HepG2 (cell line): Measurements from ENCODE around the gene CRIP1. TPM values are rescaled to one million over a fixed set of nuclear protein-coding genes. Genes with fewer than 3 reads are reported as not detected.
A peak's percentile ranks its signal among the peaks of the same experiment; 100 is the strongest.

Experiments
- ARID4A ChIP-seq: sonication (generic); formaldehyde crosslinking; IDR thresholded peaks from 2 replicates; pipeline ENCODE4 v1.5.0; 2020; ENCODE audit warnings: mild to moderate bottlenecking, missing genetic modification reagents, borderline replicate concordance
- ARNTL ChIP-seq: sonication (generic); formaldehyde crosslinking; IDR thresholded peaks from 2 replicates; pipeline ENCODE4 v1.4.0; 2020; ENCODE audit warnings: mild to moderate bottlenecking, missing genetic modification reagents
- EP300 ChIP-seq, 3 experiments: sonication (generic) in 1 of 3; formaldehyde crosslinking in 1 of 3; IDR thresholded peaks; 2 replicates each; pipeline versions ENCODE4 v1.5.1 to v1.6.1; 2011 to 2020; ENCODE audit warnings: low read depth in 2 of 3, low read length in 2 of 3, borderline replicate concordance in 1 of 3, improper control_type of control experiment in 1 of 3, mild to moderate bottlenecking in 1 of 3, missing genetic modification reagents in 1 of 3, moderate library complexity in 1 of 3
- IRX3 ChIP-seq: sonication (generic); formaldehyde crosslinking; IDR thresholded peaks from 2 replicates; pipeline ENCODE4 v1.8.1; 2023; ENCODE audit warnings: mild to moderate bottlenecking, low read depth, missing genetic modification reagents, borderline replicate concordance
- KAT2B ChIP-seq: fragments of 150-350 bp; IDR thresholded peaks from 2 replicates; pipeline ENCODE4 v1.6.1; 2014; ENCODE audit warnings: low read depth, low read length, borderline replicate concordance
- LCORL ChIP-seq, 2 experiments: fragments of 450-650 bp in 1 of 2; sonication (generic) in 1 of 2; formaldehyde crosslinking in 1 of 2; IDR thresholded peaks; 2 replicates each; pipeline versions ENCODE4 v1.5.0 to v1.6.1; 2017 to 2020; ENCODE audit warnings: antibody characterized with exemption in 1 of 2, missing genetic modification reagents in 1 of 2
- MLX ChIP-seq: IDR thresholded peaks from 2 replicates; pipeline ENCODE4 v1.6.1; 2016
- MTF2 ChIP-seq: sonication (generic); formaldehyde crosslinking; IDR thresholded peaks from 2 replicates; pipeline ENCODE4 v1.5.0; 2020; ENCODE audit warnings: missing genetic modification reagents, borderline replicate concordance
- NCOA5 ChIP-seq: sonication (generic); formaldehyde crosslinking; IDR thresholded peaks from 2 replicates; pipeline ENCODE4 v1.4.0; 2020; ENCODE audit warnings: missing genetic modification reagents
- PHF5A ChIP-seq: IDR thresholded peaks from one replicate; pipeline ENCODE4 v1.6.1; 2018; ENCODE audit warnings: low read depth, missing genetic modification reagents; ENCODE audit not compliant: unreplicated experiment
- SATB2 ChIP-seq: sonication (generic); formaldehyde crosslinking; IDR thresholded peaks from 2 replicates; pipeline ENCODE4 v1.5.0; 2020; ENCODE audit warnings: missing genetic modification reagents
- SRF ChIP-seq: IDR thresholded peaks from 2 replicates; pipeline ENCODE4 v1.6.1; 2011; ENCODE audit warnings: mild to moderate bottlenecking, low read depth, low read length, moderate library complexity
- U2AF1 ChIP-seq: fragments of 200-400 bp; formaldehyde crosslinking; optimal IDR thresholded peaks from 2 replicates; pipeline ENCODE3; 2017; ENCODE audit warnings: mild to moderate bottlenecking, low read depth, low read length
- UBTF ChIP-seq: sonication (generic); formaldehyde crosslinking; IDR thresholded peaks from 2 replicates; pipeline ENCODE4 v1.4.0; 2020; ENCODE audit warnings: mild to moderate bottlenecking, missing genetic modification reagents
- ZBTB1 ChIP-seq: sonication (generic); formaldehyde crosslinking; IDR thresholded peaks from 2 replicates; pipeline ENCODE4 v1.4.0; 2020; ENCODE audit warnings: missing genetic modification reagents, borderline replicate concordance
- ZFP82 ChIP-seq: sonication (generic); formaldehyde crosslinking; IDR thresholded peaks from 2 replicates; pipeline ENCODE4 v1.5.1; 2020; ENCODE audit warnings: mild to moderate bottlenecking, missing genetic modification reagents, borderline replicate concordance
- ZKSCAN1 ChIP-seq: fragments of 150-350 bp; IDR thresholded peaks from 2 replicates; pipeline ENCODE4 v1.6.1; 2014; ENCODE audit warnings: low read length
- ZNF343 ChIP-seq: sonication (generic); formaldehyde crosslinking; IDR thresholded peaks from 2 replicates; pipeline ENCODE4 v1.4.0; 2020; ENCODE audit warnings: mild to moderate bottlenecking, missing genetic modification reagents
- ZNF589 ChIP-seq: sonication (generic); formaldehyde crosslinking; conservative IDR thresholded peaks from 2 replicates; pipeline ENCODE4 v1.8.0; 2022; ENCODE audit warnings: mild to moderate bottlenecking, moderate library complexity, missing genetic modification reagents
- ZNF724P ChIP-seq: sonication (generic); formaldehyde crosslinking; IDR thresholded peaks from 2 replicates; pipeline ENCODE4 v1.8.0; 2022; ENCODE audit warnings: missing genetic modification reagents, borderline replicate concordance
- ZNF83 ChIP-seq: sonication (generic); formaldehyde crosslinking; IDR thresholded peaks from 2 replicates; pipeline ENCODE4 v1.4.0; 2020; ENCODE audit warnings: missing genetic modification reagents, mild to moderate bottlenecking, borderline replicate concordance
- polyA plus RNA-seq, 8 experiments: library from polyadenylated mRNA; depleted of rRNA in 3 of 8; stranded (reverse) in 7 of 8; unstranded in 1 of 8; fragments of >200 nt; fragmentation: Illumina TruSeq in 4 of 8; extraction: Trizol in 4 of 8; gene quantifications; 2 replicates each; pipeline versions ENCODE4 v1.2.1 to v1.2.3, GENCODE V29; 2011 to 2016; ENCODE audit warnings: low read depth in 4 of 8, missing spikeins in 1 of 8, mixed read lengths in 1 of 8; ENCODE audit not compliant: insufficient read depth in 1 of 8
- total RNA-seq, 5 experiments: library from RNA; depleted of rRNA; stranded (reverse); fragments of >200 nt; fragmentation: Illumina TruSeq; extraction: Trizol; gene quantifications; 2 replicates each; pipeline ENCODE4 v1.2.3, GENCODE V29; 2016; ENCODE audit warnings: low read depth in 1 of 5

CRIP1 gene
- total and polyA plus RNA-seq, 2 of the 13 experiments (the other 11 are each of a cell fraction or from before 2014, with no cell fraction given): 53.9 to 59.5 TPM

GRCh38 chr14:105490572-105491365 is 4.1 kb downstream of the CRIP1 start, which contains the start of gene TEDC1 (continued):
- TF ChIP-seq ZBTB1 (no peak), ZNF589 (CRISPR knock-in tag) (peak; percentile 82), SATB2 (CRISPR knock-in tag) (no peak), ZNF83 (CRISPR knock-in tag) (peak; percentile 44; the same call in 1 of the 2 replicates), MLX (CRISPR knock-in tag) (0 out of 2 replicates have a peak, but pooled peaks have one; percentile 19), MTF2 (CRISPR knock-in tag) (no peak; the same call in 1 of the 2 replicates), U2AF1 (no peak), IRX3 (CRISPR knock-in tag) (peak; percentile 71; the same call in 1 of the 2 replicates), ARID4A (peak; percentile 96), ZFP82 (CRISPR knock-in tag) (peak; percentile 61; the same call in 1 of the 2 replicates), SRF (0 out of 2 replicates have a peak, but pooled peaks have one; percentile 33), UBTF (CRISPR knock-in tag) (peak; percentile 63), PHF5A (no peak), EP300 (IDR thresholded peaks at IDR 0.05; ENCODE audit: low read depth in 2 of 2, low read length in 2 of 2) (peak in 1 of 2 experiments; percentile 40; a peak in 1 of 4 replicates), EP300 (CRISPR knock-in tag; IDR thresholded peaks at IDR 0.05; ENCODE audit: borderline replicate concordance) (no peak; the same call in 1 of the 2 replicates), ZNF724P (CRISPR knock-in tag) (no peak; the same call in 1 of the 2 replicates), KAT2B (no peak), NCOA5 (CRISPR knock-in tag) (peak; percentile 93; the same call in 1 of the 2 replicates), ZNF343 (CRISPR knock-in tag) (no peak), ARNTL (CRISPR knock-in tag) (peak; percentile 18; the same call in 1 of the 2 replicates), LCORL (IDR thresholded peaks at IDR 0.05) (no peak), LCORL (CRISPR knock-in tag; IDR thresholded peaks at IDR 0.05) (peak; percentile 66; the same call in 1 of the 2 replicates), ZKSCAN1 (no peak)
